IMR-90 (cell line): ENCODE results near the gene RHOBTB1. TPM values are rescaled to one million over a fixed set of nuclear protein-coding genes. Genes with fewer than 3 reads are reported as not detected.
A peak's percentile ranks its signal among the peaks of the same experiment; 100 is the strongest.

Experiments used
- ATAC-seq: fragments of 200-7000 bp; cut with Tn5 transposase; 2 replicates; pipeline ENCODE4 v1.9.1; 2020; ENCODE audit warnings: low read depth, mild to moderate bottlenecking, moderate library complexity
- BruUV-seq: library from RNA; stranded (reverse); fragments of 400-500 nt; replicated peaks from 2 replicates; lab custom pipeline; 2021; lab: Mats Ljungman, UMichigan
- CTCF ChIA-PET: fragments of 300-600 bp; formaldehyde crosslinking; extraction: SDS; loops from one replicate; lab custom pipeline; 2021; ENCODE audit warnings: antibody characterized with exemption; lab: Yijun Ruan, JAX
- POLR2A ChIA-PET: fragments of 300-600 bp; sonication (Branson Sonifier 250); formaldehyde crosslinking; loops from one replicate; lab custom pipeline; 2022; ENCODE audit warnings: antibody characterized with exemption; ENCODE audit not compliant: unreplicated experiment; lab: Charles Lee
- DNase-seq: peaks from one replicate; pipeline ENCODE4 v3.0.0; 2013
- H2AFZ ChIP-seq: replicated peaks from 2 replicates; pipeline ENCODE3; 2013; ENCODE audit warnings: low read length, mild to moderate bottlenecking; ENCODE audit not compliant: poor library complexity
- H2AK5ac ChIP-seq: 2 replicates; pipeline ENCODE4 v1.6.1; 2013; ENCODE audit warnings: low read depth, low read length, inconsistent platforms
- H2AK9ac ChIP-seq: replicated peaks from 2 replicates; pipeline ENCODE3; 2013; ENCODE audit warnings: mild to moderate bottlenecking, low read depth, low read length, moderate library complexity; ENCODE audit not compliant: poor library complexity
- H2BK120ac ChIP-seq: 2 replicates; pipeline ENCODE4 v1.6.1; 2013; ENCODE audit warnings: low read depth, low read length, inconsistent platforms
- H2BK15ac ChIP-seq: 3 replicates; pipeline ENCODE4 v1.6.1; 2013; ENCODE audit warnings: low read depth, low read length, inconsistent platforms
- H2BK20ac ChIP-seq: 2 replicates; pipeline ENCODE4 v1.6.1; 2013; ENCODE audit warnings: low read depth, mild to moderate bottlenecking, inconsistent platforms, low read length, moderate library complexity
- H2BK5ac ChIP-seq: 2 replicates; pipeline ENCODE4 v1.6.1; 2013; ENCODE audit warnings: mild to moderate bottlenecking, low read depth, low read length, inconsistent platforms; ENCODE audit not compliant: poor library complexity, severe bottlenecking
- H3K14ac ChIP-seq: replicated peaks from 2 replicates; pipeline ENCODE4 v1.6.1; 2013; ENCODE audit warnings: low read depth, low read length, inconsistent platforms
- H3K18ac ChIP-seq: 2 replicates; pipeline ENCODE4 v1.6.1; 2013; ENCODE audit warnings: low read depth, low read length, control low read depth
- H3K23ac ChIP-seq: 2 replicates; pipeline ENCODE4 v1.6.1; 2013; ENCODE audit warnings: low read depth, low read length, inconsistent platforms
- H3K27ac ChIP-seq: 2 replicates; pipeline ENCODE4 v1.5.1; 2013; ENCODE audit warnings: mild to moderate bottlenecking, control low read depth, low read length; ENCODE audit not compliant: insufficient read depth
- H3K27me3 ChIP-seq: 2 replicates; pipeline ENCODE4 v1.6.1; 2013; ENCODE audit warnings: low read length; ENCODE audit not compliant: control insufficient read depth, insufficient read depth
- H3K36me3 ChIP-seq: 2 replicates; pipeline ENCODE4 v1.6.1; 2013; ENCODE audit warnings: low read length, mixed read lengths; ENCODE audit not compliant: control insufficient read depth, insufficient read depth
- H3K4ac ChIP-seq: 2 replicates; pipeline ENCODE4 v1.6.1; 2013; ENCODE audit warnings: low read depth, low read length, inconsistent platforms
- H3K4me1 ChIP-seq: 2 replicates; pipeline ENCODE4 v1.6.1; 2013; ENCODE audit warnings: low read length, mixed read lengths; ENCODE audit not compliant: control insufficient read depth, insufficient read depth
- H3K4me2 ChIP-seq: 2 replicates; pipeline ENCODE4 v1.6.1; 2013; ENCODE audit warnings: low read depth, mild to moderate bottlenecking, control low read depth, low read length, moderate library complexity
- H3K4me3 ChIP-seq: 2 replicates; pipeline ENCODE4 v1.5.1; 2013; ENCODE audit warnings: low read depth, mild to moderate bottlenecking, control low read depth, low read length, moderate library complexity; ENCODE audit not compliant: insufficient read depth
- H3K56ac ChIP-seq: 2 replicates; pipeline ENCODE4 v1.6.1; 2013; ENCODE audit warnings: low read length, inconsistent platforms; ENCODE audit not compliant: insufficient read depth; ENCODE audit errors: extremely low read depth
- H3K79me1 ChIP-seq, 2 experiments: 2 replicates each; pipeline ENCODE4 v1.6.1; 2013; ENCODE audit warnings: low read length in 2 of 2, inconsistent platforms in 1 of 2, low read depth in 1 of 2
- H3K9ac ChIP-seq: 2 replicates; pipeline ENCODE4 v1.6.1; 2013; ENCODE audit warnings: low read depth, low read length, control low read depth
- H3K9me1 ChIP-seq: 2 replicates; pipeline ENCODE4 v1.6.1; 2013; ENCODE audit warnings: low read length, inconsistent platforms; ENCODE audit not compliant: insufficient read depth
- H3K9me3 ChIP-seq: 2 replicates; pipeline ENCODE4 v1.6.1; 2013; ENCODE audit warnings: low read length; ENCODE audit not compliant: control insufficient read depth, insufficient read depth
- H4K20me1 ChIP-seq: 2 replicates; pipeline ENCODE4 v1.6.1; 2013; ENCODE audit warnings: low read length, inconsistent platforms; ENCODE audit not compliant: insufficient read depth
- H4K5ac ChIP-seq: 2 replicates; pipeline ENCODE4 v1.6.1; 2013; ENCODE audit warnings: mild to moderate bottlenecking, low read depth, low read length, control low read depth
- H4K8ac ChIP-seq, 2 experiments: 2 replicates each; pipeline ENCODE4 v1.6.1; 2013; ENCODE audit warnings: low read depth in 2 of 2, low read length in 2 of 2, control low read depth in 1 of 2, inconsistent platforms in 1 of 2
- H4K91ac ChIP-seq: 2 replicates; pipeline ENCODE4 v1.6.1; 2013; ENCODE audit warnings: low read depth, low read length, inconsistent platforms; ENCODE audit not compliant: insufficient read depth
- BHLHE40 ChIP-seq: fragments of 150-350 bp; IDR thresholded peaks from 2 replicates; pipeline ENCODE4 v1.6.1; 2016; ENCODE audit warnings: mild to moderate bottlenecking, low read depth, low read length
- CEBPB ChIP-seq: IDR thresholded peaks from 2 replicates; pipeline ENCODE4 v1.6.1; 2012; ENCODE audit warnings: low read depth, low read length, improper control_type of control experiment
- CHD1 ChIP-seq: IDR thresholded peaks from 2 replicates; pipeline ENCODE4 v1.6.1; 2012; ENCODE audit warnings: low read depth, low read length, improper control_type of control experiment
- ELK1 ChIP-seq: fragments of 150-350 bp; IDR thresholded peaks from 2 replicates; pipeline ENCODE4 v1.6.1; 2016; ENCODE audit warnings: low read depth, mild to moderate bottlenecking, low read length, moderate library complexity, borderline replicate concordance
- FOS ChIP-seq: fragments of 150-350 bp; IDR thresholded peaks from 2 replicates; pipeline ENCODE4 v1.6.1; 2016; ENCODE audit warnings: low read depth, low read length
- MAFK ChIP-seq: IDR thresholded peaks from 2 replicates; pipeline ENCODE4 v1.6.1; 2012; ENCODE audit warnings: low read depth, low read length, improper control_type of control experiment
- MAZ ChIP-seq: IDR thresholded peaks from 2 replicates; pipeline ENCODE4 v1.6.1; 2012; ENCODE audit warnings: low read depth, mild to moderate bottlenecking, low read length, improper control_type of control experiment, moderate library complexity, borderline replicate concordance
- MXI1 ChIP-seq: IDR thresholded peaks from 2 replicates; pipeline ENCODE4 v1.6.1; 2012; ENCODE audit warnings: low read depth, mild to moderate bottlenecking, low read length, moderate library complexity, borderline replicate concordance
- NFE2L2 ChIP-seq: fragments of 150-350 bp; IDR thresholded peaks from 2 replicates; pipeline ENCODE4 v1.6.1; 2016; ENCODE audit warnings: low read depth, mild to moderate bottlenecking, low read length
- POLR2A ChIP-seq: IDR thresholded peaks from 2 replicates; pipeline ENCODE4 v1.6.1; 2012; ENCODE audit warnings: mild to moderate bottlenecking, low read depth, low read length
- RAD21 ChIP-seq: IDR thresholded peaks from 2 replicates; pipeline ENCODE4 v1.6.1; 2012; ENCODE audit warnings: low read length, improper control_type of control experiment
- RCOR1 ChIP-seq: IDR thresholded peaks from 2 replicates; pipeline ENCODE4 v1.6.1; 2012; ENCODE audit warnings: mild to moderate bottlenecking, low read length, improper control_type of control experiment; ENCODE audit not compliant: insufficient replicate concordance
- RFX5 ChIP-seq: IDR thresholded peaks from 2 replicates; pipeline ENCODE4 v1.8.0; 2012; ENCODE audit warnings: low read depth, mild to moderate bottlenecking, low read length, moderate library complexity
- SMC3 ChIP-seq: fragments of 150-350 bp; IDR thresholded peaks from 2 replicates; pipeline ENCODE4 v1.6.1; 2016; ENCODE audit warnings: low read depth, mild to moderate bottlenecking, antibody characterized with exemption, low read length, moderate library complexity
- USF2 ChIP-seq: fragments of 150-350 bp; IDR thresholded peaks from 2 replicates; pipeline ENCODE4 v1.6.1; 2017; ENCODE audit warnings: mild to moderate bottlenecking, antibody characterized with exemption, low read length, low read depth
- WGBS, 2 experiments: methylation state at CpG; one replicate each; pipeline versions ENCODE4 v1.1.5 to v1.1.7; 2013; ENCODE audit warnings: missing lambda C conversion rate in 2 of 2; ENCODE audit not compliant: insufficient read length in 1 of 2; ENCODE audit errors: extremely low coverage in 2 of 2; 5-methylcytosine and 5-hydroxymethylcytosine counted together
- dilution Hi-C: fragments of 300-500 bp; cut with HindIII; formaldehyde crosslinking; loops from one replicate; pipeline ENCODE4 v1.14.3; 2018; ENCODE audit warnings: low sequenced_read_pairs; ENCODE audit not compliant: unreplicated experiment
- in situ Hi-C: fragments of 300-500 bp; cut with MboI; formaldehyde crosslinking; loops from 3 replicates; pipeline ENCODE4 v1.14.3; 2019; ENCODE audit warnings: low sequenced_read_pairs, inconsistent platforms, mixed read lengths
- intact Hi-C: fragments of 100-400 bp; cut with micrococcal nuclease; formaldehyde crosslinking; loops from 2 replicates; pipeline ENCODE4 v1.10.0; 2022
- polyA plus RNA-seq, 3 experiments: library from polyadenylated mRNA; depleted of rRNA; stranded (reverse); fragments of >200 nt; gene quantifications; 2 replicates each; pipeline ENCODE4 v1.2.3, GENCODE V29; 2012; ENCODE audit warnings: low replicate concordance in 1 of 3
- total RNA-seq: library from RNA; depleted of rRNA; stranded (reverse); fragments of >200 nt; gene quantifications from 2 replicates; pipeline ENCODE4 v1.2.3, GENCODE V29; 2012
- TF ChIP-seq, protein P1 (sequence below): conservative IDR thresholded peaks from 2 replicates; pipeline ENCODE4 v1.5.1; 2012; ENCODE audit warnings: mild to moderate bottlenecking, low read depth, low read length, improper control_type of control experiment

Gene RHOBTB1
- total and polyA plus RNA-seq, 2 of the 4 experiments (the other 2 are of a cell fraction) = 8.9 to 15.2 TPM

DNA sequence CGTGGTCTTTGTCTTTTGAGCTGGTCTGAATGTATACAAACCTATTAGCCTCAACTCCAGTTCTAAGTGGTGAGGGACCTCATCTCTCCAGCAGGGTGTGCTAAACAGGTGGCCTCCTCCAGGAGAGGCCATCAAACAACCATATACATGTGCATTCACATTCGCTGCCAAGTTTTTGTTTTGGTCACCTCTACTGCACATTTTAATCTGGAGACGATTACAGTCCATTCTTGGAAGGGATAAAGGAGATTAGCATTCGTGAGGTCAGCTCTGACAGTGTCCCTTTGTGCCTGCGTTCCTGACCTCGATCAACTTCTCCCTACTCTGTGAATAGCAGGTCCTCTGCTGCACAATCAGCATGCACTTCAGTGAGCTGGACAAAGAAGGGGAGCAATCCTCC, 60.8 kb downstream of the RHOBTB1 start:
- no peaks in the 10 kb centered on the region for H3K27me3 ChIP-seq
- BruUV-seq = no TSS peak
- H2BK120ac ChIP-seq = no peak overlapping the region
- H3K4me3 ChIP-seq = no peak overlapping the region
- no peak overlapping the region for H2BK15ac ChIP-seq
- no peak overlapping the region for H4K8ac ChIP-seq
- H3K56ac ChIP-seq = no peak overlapping the region
- peak; percentile 24 for DNase-seq
- no peak overlapping the region for H3K9ac ChIP-seq
- peaks cover 4 to 8% of the 10 kb centered on the region in 2 experiments; a peak in 3 of 4 replicates for H3K79me1 ChIP-seq
- no peak overlapping the region for H3K27ac ChIP-seq
- peak; percentile 47 for TF ChIP-seq SMC3
- peak; percentile 42 for TF ChIP-seq RAD21
- TF ChIP-seq RCOR1 = no peak
- no peak for TF ChIP-seq FOS
- TF ChIP-seq BHLHE40 = no peak
- no peak for TF ChIP-seq ELK1
- no peak for TF ChIP-seq POLR2A
- no peak for TF ChIP-seq MAFK
- no peak for TF ChIP-seq MXI1
- TF ChIP-seq USF2 = no peak
- no peak for TF ChIP-seq MAZ
- TF ChIP-seq CEBPB = no peak
- TF ChIP-seq RFX5 = no peak
- TF ChIP-seq NFE2L2 = no peak
- TF ChIP-seq, protein P1, sequence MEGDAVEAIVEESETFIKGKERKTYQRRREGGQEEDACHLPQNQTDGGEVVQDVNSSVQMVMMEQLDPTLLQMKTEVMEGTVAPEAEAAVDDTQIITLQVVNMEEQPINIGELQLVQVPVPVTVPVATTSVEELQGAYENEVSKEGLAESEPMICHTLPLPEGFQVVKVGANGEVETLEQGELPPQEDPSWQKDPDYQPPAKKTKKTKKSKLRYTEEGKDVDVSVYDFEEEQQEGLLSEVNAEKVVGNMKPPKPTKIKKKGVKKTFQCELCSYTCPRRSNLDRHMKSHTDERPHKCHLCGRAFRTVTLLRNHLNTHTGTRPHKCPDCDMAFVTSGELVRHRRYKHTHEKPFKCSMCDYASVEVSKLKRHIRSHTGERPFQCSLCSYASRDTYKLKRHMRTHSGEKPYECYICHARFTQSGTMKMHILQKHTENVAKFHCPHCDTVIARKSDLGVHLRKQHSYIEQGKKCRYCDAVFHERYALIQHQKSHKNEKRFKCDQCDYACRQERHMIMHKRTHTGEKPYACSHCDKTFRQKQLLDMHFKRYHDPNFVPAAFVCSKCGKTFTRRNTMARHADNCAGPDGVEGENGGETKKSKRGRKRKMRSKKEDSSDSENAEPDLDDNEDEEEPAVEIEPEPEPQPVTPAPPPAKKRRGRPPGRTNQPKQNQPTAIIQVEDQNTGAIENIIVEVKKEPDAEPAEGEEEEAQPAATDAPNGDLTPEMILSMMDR = peak; percentile 38
- no peak for TF ChIP-seq CHD1
- no peak overlapping the region for H4K91ac ChIP-seq
- H2BK5ac ChIP-seq = no peak overlapping the region
- CTCF ChIA-PET = interaction anchor here (0.6 to 1.2 kb wide), 3 partner anchors 8 to 15 kb away, joined by 3 to 4 read pairs (median 3); no protein-coding TSS in a partner anchor
- H3K14ac ChIP-seq = no peak overlapping the region
- H3K4me1 ChIP-seq = no peaks in the 10 kb centered on the region
- no peak overlapping the region for H2AFZ ChIP-seq
- no peak overlapping the region for H2AK5ac ChIP-seq
- intact Hi-C loops (no loop called here), in situ Hi-C loops (no loop called here), dilution Hi-C loops (no loop called here)
- no peaks in the 10 kb centered on the region for H3K9me3 ChIP-seq
- no peak overlapping the region for H4K5ac ChIP-seq
- no peak for ATAC-seq
- H3K36me3 ChIP-seq = peaks cover 35% of the 10 kb centered on the region
- POLR2A ChIA-PET = interaction anchor here (0.6 kb wide), 1 partner anchor 1016 kb away, joined by 3 read pairs; no protein-coding TSS in a partner anchor
- WGBS, 2 experiments = no CpG with 5 or more reads among the region's 6 CpGs
- no peak overlapping the region for H3K4me2 ChIP-seq
- H3K18ac ChIP-seq = no peak overlapping the region
- no peak overlapping the region for H3K4ac ChIP-seq
- H2BK20ac ChIP-seq = no peak overlapping the region
- H4K20me1 ChIP-seq = peaks cover 3% of the 10 kb centered on the region; the same call in 1 of the 2 replicates
- H2AK9ac ChIP-seq = no peak overlapping the region
- H3K23ac ChIP-seq = no peak overlapping the region
- peaks cover 8% of the 10 kb centered on the region; the same call in 1 of the 2 replicates for H3K9me1 ChIP-seq
